Lower lobe of right lung (tissue), 2 donors: Measurements from ENCODE around the gene CDC42SE2. TPM values are rescaled to one million over a fixed set of nuclear protein-coding genes. Genes with fewer than 3 reads are reported as not detected.
A peak's percentile ranks its signal among the peaks of the same experiment; 100 is the strongest.

Experiments used
- ATAC-seq, 2 donors: fragments of 200-7000 bp; cut with Tn5 transposase; one replicate each; pipeline ENCODE4 v1.9.1; 2020 to 2022; ENCODE audit warnings: mild to moderate bottlenecking in 2 of 2, moderate library complexity in 2 of 2
- DNase-seq: peaks from one replicate; pipeline ENCODE4 v3.0.0-alpha.2; 2020
- H3K27ac ChIP-seq: fragments of 200-600 bp; one replicate; pipeline ENCODE4 v1.8.0; 2022
- H3K27me3 ChIP-seq: fragments of 200-600 bp; one replicate; pipeline ENCODE4 v1.8.0; 2022; ENCODE audit warnings: low read depth
- H3K36me3 ChIP-seq: fragments of 200-600 bp; one replicate; pipeline ENCODE4 v1.8.0; 2022; ENCODE audit warnings: mild to moderate bottlenecking
- H3K4me1 ChIP-seq: fragments of 200-600 bp; one replicate; pipeline ENCODE4 v1.8.0; 2022
- H3K4me3 ChIP-seq: fragments of 200-600 bp; one replicate; pipeline ENCODE4 v1.8.0; 2022; ENCODE audit warnings: mild to moderate bottlenecking
- H3K9me3 ChIP-seq: fragments of 200-600 bp; one replicate; pipeline ENCODE4 v1.8.0; 2022
- CTCF ChIP-seq: fragments of 200-600 bp; IDR thresholded peaks from one replicate; pipeline ENCODE4 v1.8.0; 2022; ENCODE audit warnings: antibody characterized with exemption, mild to moderate bottlenecking
- intact Hi-C: fragments of 100-400 bp; cut with DNase I; formaldehyde crosslinking; loops from one replicate; pipeline ENCODE4 v1.11.0; 2022
- total RNA-seq: library from RNA; stranded (reverse); fragmentation: NEBNext Ultra II Directional; extraction: Animal tissue kit (Norgen Biotek cat#: 25700); gene quantifications from one replicate; pipeline ENCODE4 v1.2.1, GENCODE V29; 2021
- donor health status: DM: no; HTN: yes; CAD: no; lungs with severe emphysema.

CDC42SE2 gene
- total RNA-seq, 1 donor from 2014 or later = 38.7 TPM

- Histone ChIP-seq H3K27ac (no peak overlapping the region), H3K4me1 (peaks cover 21% of the 10 kb centered on the region)
- intact Hi-C loops = no loop called here
Observed at GRCh38 chr5:131279204-131279603, 15.4 kb downstream of the CDC42SE2 start.

GRCh38 chr5:131280417-131280816, 16.6 kb downstream of the CDC42SE2 start:
- Histone ChIP-seq H3K27ac (no peak overlapping the region), H3K9me3 (no peaks in the 10 kb centered on the region), H3K4me1 (peaks cover 21% of the 10 kb centered on the region), H3K36me3 (no peaks in the 10 kb centered on the region), H3K27me3 (no peaks in the 10 kb centered on the region), H3K4me3 (no peak overlapping the region)
- intact Hi-C loops = no loop called here
- no peak for ATAC-seq
- TF ChIP-seq CTCF = no peak
- DNase-seq = no peak

More at GRCh38 chr5:131279204-131279603, 15.4 kb downstream of the CDC42SE2 start:
- Histone ChIP-seq H3K36me3 (no peaks in the 10 kb centered on the region), H3K4me3 (no peak overlapping the region), H3K27me3 (no peaks in the 10 kb centered on the region), H3K9me3 (no peaks in the 10 kb centered on the region)
- TF ChIP-seq CTCF = no peak
- DNase-seq (no peak), ATAC-seq (no peak)

- Histone ChIP-seq H3K36me3 (no peaks in the 10 kb centered on the region), H3K4me3 (no peak overlapping the region), H3K27ac (peak overlapping the region; percentile 2), H3K27me3 (no peaks in the 10 kb centered on the region), H3K4me1 (peaks cover 26% of the 10 kb centered on the region), H3K9me3 (no peaks in the 10 kb centered on the region)
- peak in 1 of 2 donors; percentile 58 for ATAC-seq
- DNase-seq = no peak
- intact Hi-C loops = no loop called here
- TF ChIP-seq CTCF = no peak
Observed at GRCh38 chr5:131281133-131281867, 17.4 kb downstream of the CDC42SE2 start.

- DNase-seq (no peak), ATAC-seq (peak in 1 of 2 donors; percentile 55)
- peak overlapping the region; percentile 2 for H3K27ac ChIP-seq
- H3K36me3 ChIP-seq = peaks cover under 1% of the 10 kb centered on the region
- intact Hi-C loops = no loop called here
- no peaks in the 10 kb centered on the region for H3K9me3 ChIP-seq
- H3K4me3 ChIP-seq = no peak overlapping the region
- TF ChIP-seq CTCF = no peak
- peaks cover 26% of the 10 kb centered on the region for H3K4me1 ChIP-seq
- no peaks in the 10 kb centered on the region for H3K27me3 ChIP-seq
Observed at GRCh38 chr5:131281868-131282234, 18.0 kb downstream of the CDC42SE2 start.

DNA sequence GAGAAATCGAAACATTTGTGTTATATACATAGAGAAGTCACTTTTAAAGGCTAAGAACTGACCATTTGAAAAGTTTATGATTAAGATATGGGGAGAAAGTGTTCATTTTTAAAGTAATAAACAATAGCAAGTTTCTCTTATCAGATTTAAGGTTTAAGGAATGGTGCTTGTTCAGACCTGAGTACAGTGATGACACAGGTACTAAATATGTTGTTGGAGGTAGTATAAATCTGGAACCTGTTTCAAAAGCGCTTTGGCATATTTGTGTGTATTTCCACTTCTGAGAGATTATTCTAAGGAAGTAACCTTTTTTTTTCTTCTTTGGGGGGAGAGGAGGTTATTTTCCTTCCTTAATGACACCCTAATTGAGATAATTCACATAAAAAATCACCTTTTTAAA, 18.4 kb downstream of the CDC42SE2 start:
- Histone ChIP-seq H3K9me3 (no peaks in the 10 kb centered on the region), H3K4me1 (peaks cover 26% of the 10 kb centered on the region), H3K4me3 (no peak overlapping the region), H3K27me3 (no peaks in the 10 kb centered on the region), H3K36me3 (peaks cover 5% of the 10 kb centered on the region), H3K27ac (peak overlapping the region; percentile 2)
- no peak for TF ChIP-seq CTCF
- no peak for DNase-seq
- intact Hi-C loops = no loop called here
- peak in 1 of 2 donors; percentile 67 for ATAC-seq
